HL-60 (cell line): Measurements from ENCODE around the gene AHI1.
A peak's percentile ranks its signal among the peaks of the same experiment; 100 is the strongest.

Experiments used
- DNase-seq, 2 experiments: peaks; one replicate each; pipeline ENCODE4 v3.0.0-alpha.2; 2010 to 2020; ENCODE audit warnings: low read depth in 1 of 2, low spot score in 1 of 2
- H3K27ac ChIP-seq: fragments of 250-450 bp; sonication (Bioruptor Pico); replicated peaks from 2 replicates; pipeline ENCODE4 v1.5.1; 2020; ENCODE audit warnings: mild to moderate bottlenecking, moderate library complexity
- H3K27me3 ChIP-seq: fragments of 250-450 bp; sonication (Bioruptor Pico); 2 replicates; pipeline ENCODE4 v1.5.1; 2021; ENCODE audit warnings: mild to moderate bottlenecking, moderate library complexity; ENCODE audit not compliant: insufficient read depth, poor library complexity, severe bottlenecking
- H3K4me3 ChIP-seq: replicated peaks from 2 replicates; pipeline ENCODE4 v1.5.1; 2011; ENCODE audit warnings: mild to moderate bottlenecking, control low read depth, low read length; ENCODE audit not compliant: insufficient read depth
- GABPA ChIP-seq: IDR thresholded peaks from 2 replicates; pipeline ENCODE4 v1.6.1; 2012; ENCODE audit warnings: low read depth
- POLR2AphosphoS5 ChIP-seq: IDR thresholded peaks from 2 replicates; pipeline ENCODE4 v1.6.1; 2012; ENCODE audit warnings: low read depth
- SPI1 ChIP-seq: IDR thresholded peaks from 2 replicates; pipeline ENCODE4 v1.6.1; 2012; ENCODE audit warnings: low read depth, mild to moderate bottlenecking, borderline replicate concordance
- TF ChIP-seq, protein P1 (sequence below): IDR thresholded peaks from 2 replicates; pipeline ENCODE4 v1.6.1; 2012; ENCODE audit warnings: low read depth; ENCODE audit not compliant: insufficient replicate concordance
- TF ChIP-seq, protein P2 (sequence below): IDR thresholded peaks from one replicate; pipeline ENCODE4 v1.5.1; 2011; ENCODE audit warnings: low read length, control low read depth, inconsistent platforms; ENCODE audit not compliant: insufficient read depth

AHI1 gene

DNA sequence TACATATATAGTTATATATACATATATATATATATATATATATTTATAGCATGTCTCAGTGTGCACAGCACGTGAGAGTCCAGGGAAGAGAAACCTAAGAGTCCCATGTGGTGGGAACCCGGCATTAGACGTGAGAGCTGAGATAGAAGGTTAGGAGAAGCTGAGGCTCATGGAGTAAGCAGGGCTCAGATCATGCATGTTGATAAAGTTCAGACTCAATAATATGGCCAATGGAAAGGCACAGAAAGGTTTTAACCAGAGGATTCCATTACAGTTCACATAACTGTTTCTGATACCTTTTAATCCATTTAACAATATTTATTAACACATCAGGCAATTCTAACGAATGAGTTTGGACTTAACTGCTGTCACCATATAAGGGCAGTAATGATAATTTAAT is 173.0 kb downstream of the AHI1 start:
- no peak for DNase-seq
- Histone ChIP-seq H3K4me3 (no peak overlapping the region), H3K27me3 (no peaks in the 10 kb centered on the region), H3K27ac (peak overlapping the region; percentile 13)
- TF ChIP-seq, protein P1, sequence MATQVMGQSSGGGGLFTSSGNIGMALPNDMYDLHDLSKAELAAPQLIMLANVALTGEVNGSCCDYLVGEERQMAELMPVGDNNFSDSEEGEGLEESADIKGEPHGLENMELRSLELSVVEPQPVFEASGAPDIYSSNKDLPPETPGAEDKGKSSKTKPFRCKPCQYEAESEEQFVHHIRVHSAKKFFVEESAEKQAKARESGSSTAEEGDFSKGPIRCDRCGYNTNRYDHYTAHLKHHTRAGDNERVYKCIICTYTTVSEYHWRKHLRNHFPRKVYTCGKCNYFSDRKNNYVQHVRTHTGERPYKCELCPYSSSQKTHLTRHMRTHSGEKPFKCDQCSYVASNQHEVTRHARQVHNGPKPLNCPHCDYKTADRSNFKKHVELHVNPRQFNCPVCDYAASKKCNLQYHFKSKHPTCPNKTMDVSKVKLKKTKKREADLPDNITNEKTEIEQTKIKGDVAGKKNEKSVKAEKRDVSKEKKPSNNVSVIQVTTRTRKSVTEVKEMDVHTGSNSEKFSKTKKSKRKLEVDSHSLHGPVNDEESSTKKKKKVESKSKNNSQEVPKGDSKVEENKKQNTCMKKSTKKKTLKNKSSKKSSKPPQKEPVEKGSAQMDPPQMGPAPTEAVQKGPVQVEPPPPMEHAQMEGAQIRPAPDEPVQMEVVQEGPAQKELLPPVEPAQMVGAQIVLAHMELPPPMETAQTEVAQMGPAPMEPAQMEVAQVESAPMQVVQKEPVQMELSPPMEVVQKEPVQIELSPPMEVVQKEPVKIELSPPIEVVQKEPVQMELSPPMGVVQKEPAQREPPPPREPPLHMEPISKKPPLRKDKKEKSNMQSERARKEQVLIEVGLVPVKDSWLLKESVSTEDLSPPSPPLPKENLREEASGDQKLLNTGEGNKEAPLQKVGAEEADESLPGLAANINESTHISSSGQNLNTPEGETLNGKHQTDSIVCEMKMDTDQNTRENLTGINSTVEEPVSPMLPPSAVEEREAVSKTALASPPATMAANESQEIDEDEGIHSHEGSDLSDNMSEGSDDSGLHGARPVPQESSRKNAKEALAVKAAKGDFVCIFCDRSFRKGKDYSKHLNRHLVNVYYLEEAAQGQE: no peak
- TF ChIP-seq GABPA (no peak), SPI1 (no peak), POLR2AphosphoS5 (no peak)
- TF ChIP-seq, protein P2, sequence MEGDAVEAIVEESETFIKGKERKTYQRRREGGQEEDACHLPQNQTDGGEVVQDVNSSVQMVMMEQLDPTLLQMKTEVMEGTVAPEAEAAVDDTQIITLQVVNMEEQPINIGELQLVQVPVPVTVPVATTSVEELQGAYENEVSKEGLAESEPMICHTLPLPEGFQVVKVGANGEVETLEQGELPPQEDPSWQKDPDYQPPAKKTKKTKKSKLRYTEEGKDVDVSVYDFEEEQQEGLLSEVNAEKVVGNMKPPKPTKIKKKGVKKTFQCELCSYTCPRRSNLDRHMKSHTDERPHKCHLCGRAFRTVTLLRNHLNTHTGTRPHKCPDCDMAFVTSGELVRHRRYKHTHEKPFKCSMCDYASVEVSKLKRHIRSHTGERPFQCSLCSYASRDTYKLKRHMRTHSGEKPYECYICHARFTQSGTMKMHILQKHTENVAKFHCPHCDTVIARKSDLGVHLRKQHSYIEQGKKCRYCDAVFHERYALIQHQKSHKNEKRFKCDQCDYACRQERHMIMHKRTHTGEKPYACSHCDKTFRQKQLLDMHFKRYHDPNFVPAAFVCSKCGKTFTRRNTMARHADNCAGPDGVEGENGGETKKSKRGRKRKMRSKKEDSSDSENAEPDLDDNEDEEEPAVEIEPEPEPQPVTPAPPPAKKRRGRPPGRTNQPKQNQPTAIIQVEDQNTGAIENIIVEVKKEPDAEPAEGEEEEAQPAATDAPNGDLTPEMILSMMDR: no peak

DNA sequence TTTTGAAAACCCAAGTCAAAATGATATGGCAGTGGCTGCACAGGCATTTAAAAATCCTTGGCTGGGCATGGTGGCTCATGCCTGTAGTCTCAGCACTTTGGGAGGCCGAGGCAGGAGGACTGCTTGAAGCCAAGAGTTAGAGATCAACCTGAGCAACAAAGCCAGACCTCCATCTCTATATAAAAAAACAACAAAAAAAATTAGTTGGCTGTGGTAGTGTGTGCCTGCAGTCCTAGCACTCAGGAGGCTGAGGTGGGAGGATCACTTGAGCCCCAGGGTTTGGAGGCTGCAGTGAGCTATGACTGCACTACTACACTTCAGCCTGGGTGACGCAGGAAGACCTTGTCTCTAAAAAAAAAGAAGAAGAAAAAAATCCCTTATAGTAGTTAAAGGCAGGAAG is 173.6 kb downstream of the AHI1 start:
- H3K4me3 ChIP-seq: no peak overlapping the region
- H3K27me3 ChIP-seq: no peaks in the 10 kb centered on the region
- no peak for TF ChIP-seq SPI1
- no peak for TF ChIP-seq GABPA
- peak overlapping the region; percentile 70 for H3K27ac ChIP-seq
- DNase-seq: no peak

DNA sequence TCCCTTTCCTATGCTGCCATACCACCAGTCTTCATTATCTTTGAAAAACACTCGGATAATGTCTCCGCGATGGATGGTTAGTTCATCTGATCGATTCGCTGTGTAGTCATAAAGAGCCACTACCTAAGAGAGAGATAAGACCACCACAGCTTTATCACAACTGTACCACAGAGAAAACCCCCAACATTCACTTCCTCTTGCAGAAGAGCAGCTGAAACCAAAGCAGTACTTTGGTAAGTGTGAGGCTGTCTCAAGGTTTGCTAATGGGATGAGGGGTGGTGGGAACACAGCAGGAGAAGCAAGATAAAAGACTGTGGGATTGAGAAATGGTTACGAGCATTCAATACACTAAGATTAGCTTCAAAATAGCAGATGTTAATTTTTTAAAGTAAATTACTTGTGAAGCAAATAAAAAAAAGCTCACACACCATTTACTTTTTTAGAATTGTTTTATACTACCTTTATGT is 174.3 kb downstream of the AHI1 start:
- peak in 1 of 2 experiments; percentile 79 for DNase-seq
- H3K4me3 ChIP-seq: no peak overlapping the region
- H3K27me3 ChIP-seq: no peaks in the 10 kb centered on the region
- TF ChIP-seq GABPA (no peak), POLR2AphosphoS5 (peak; percentile 91), SPI1 (peak; percentile 94)
- peak overlapping the region; percentile 70 for H3K27ac ChIP-seq

DNA sequence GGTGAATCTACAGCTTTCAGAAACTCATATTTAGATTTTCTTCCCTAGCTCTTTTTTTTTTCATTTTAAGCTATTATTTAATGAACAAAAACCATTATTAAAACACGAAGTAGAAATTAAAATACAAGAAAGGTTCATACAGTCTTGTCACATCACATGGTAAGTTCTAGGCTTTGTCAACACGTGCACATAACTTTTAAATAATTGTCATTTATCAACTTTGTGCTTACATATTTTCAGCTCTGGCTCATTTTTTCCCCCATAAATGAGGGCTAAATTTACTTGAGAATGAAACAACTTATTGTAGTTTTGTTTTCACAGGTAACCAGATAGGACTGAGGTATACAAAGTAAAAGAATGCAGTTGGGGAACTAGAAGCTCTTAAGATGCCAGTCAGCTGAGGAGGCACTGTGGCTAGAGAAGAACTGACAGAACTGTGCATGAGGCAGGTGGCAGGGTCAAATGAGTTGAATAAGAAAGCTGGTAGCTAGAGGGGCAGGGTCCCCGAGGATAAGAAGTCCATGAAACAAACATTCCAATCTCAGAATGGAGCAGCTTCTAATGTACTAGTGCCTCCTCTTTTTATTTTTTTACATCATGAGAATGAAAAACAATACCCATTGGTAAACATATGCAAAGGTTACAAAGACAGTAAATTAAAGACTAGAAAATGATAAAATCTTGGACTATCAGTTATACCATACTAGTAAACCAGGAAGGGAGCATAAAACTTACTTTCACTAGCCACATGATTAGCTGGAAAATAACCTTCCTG is 174.9 kb downstream of the AHI1 start:
- no peak for TF ChIP-seq POLR2AphosphoS5
- no peak for TF ChIP-seq GABPA
- TF ChIP-seq SPI1: no peak
- DNase-seq: peak in 1 of 2 experiments; percentile 59
- Histone ChIP-seq H3K4me3 (no peak overlapping the region), H3K27ac (peak overlapping the region; percentile 70), H3K27me3 (no peaks in the 10 kb centered on the region)

DNA sequence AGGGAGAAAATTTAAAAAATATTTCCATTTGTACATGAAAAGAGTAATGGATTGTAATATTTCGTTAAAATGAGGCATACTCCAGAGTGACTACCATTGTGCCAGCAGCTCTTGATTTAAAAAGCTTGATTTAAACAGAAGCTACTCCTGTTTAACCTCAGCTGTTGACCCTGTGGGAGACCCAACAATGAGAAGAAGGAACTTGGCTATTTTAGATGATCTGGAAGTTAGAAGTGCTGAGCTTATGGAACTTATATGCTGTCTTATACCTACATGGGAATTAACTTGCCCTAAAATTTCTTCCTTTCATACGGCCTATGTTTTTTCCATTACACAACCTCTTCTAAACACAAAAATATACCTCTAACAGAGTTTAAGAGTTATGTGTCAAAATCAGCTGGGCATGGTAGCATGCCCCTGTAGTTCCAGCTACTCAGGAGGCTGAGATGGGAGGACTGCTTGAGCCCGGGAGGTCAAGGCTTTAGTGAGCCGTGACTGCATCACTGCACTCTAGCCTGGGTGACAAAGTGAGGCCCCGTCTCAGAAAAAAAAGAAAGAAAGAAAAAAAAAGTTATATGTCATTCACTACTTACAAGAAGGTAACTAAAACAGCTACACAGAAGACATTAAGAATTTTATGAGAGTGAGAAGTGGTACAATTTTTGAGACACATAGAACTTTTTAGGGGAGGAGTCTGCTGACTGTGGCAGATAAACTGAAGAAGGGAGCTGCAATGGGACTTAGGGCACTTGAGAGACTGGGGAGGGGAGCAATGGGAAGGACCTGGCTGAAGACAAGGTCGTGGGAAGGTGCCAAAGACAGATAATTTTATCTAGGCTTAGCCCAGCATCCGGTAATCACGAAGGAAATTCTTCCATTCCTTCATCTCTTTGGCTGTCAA is 176.6 kb downstream of the AHI1 start:
- DNase-seq: no peak
- TF ChIP-seq GABPA (no peak), POLR2AphosphoS5 (no peak), SPI1 (no peak)
- TF ChIP-seq, protein P2: no peak
- TF ChIP-seq, protein P1: no peak
- no peaks in the 10 kb centered on the region for H3K27me3 ChIP-seq
- no peak overlapping the region for H3K4me3 ChIP-seq
- peak overlapping the region; percentile 70 for H3K27ac ChIP-seq
